ENCODE measurements around the gene ZC3HAV1.

The ZC3HAV1 gene

GRCh38 chr7:139092090-139092796, 17.3 kb downstream of the ZC3HAV1 start:
- TF ChIP-seq NFIC (IDR thresholded peaks at IDR 0.05) (no peak), RAD21 (IDR thresholded peaks at IDR 0.05; ENCODE audit: low read depth) (no peak), EGR1 (IDR thresholded peaks at IDR 0.05) (no peak), MAX (IDR thresholded peaks at IDR 0.05) (no peak), TAF1 (IDR thresholded peaks at IDR 0.05; ENCODE audit: low read depth) (no peak), FOXM1 (IDR thresholded peaks at IDR 0.05; ENCODE audit: borderline replicate concordance, low read depth) (no peak), CEBPB (IDR thresholded peaks at IDR 0.05) (no peak), EP300 (IDR thresholded peaks at IDR 0.05; ENCODE audit: borderline replicate concordance) (no peak), CREB1 (IDR thresholded peaks at IDR 0.05; ENCODE audit: low read depth) (no peak), TEAD4 (IDR thresholded peaks at IDR 0.05) (no peak), YY1 (IDR thresholded peaks at IDR 0.05; ENCODE audit: low read depth) (no peak), ZBTB7A (IDR thresholded peaks at IDR 0.05; ENCODE audit: low read depth) (no peak), TCF12 (IDR thresholded peaks at IDR 0.05; ENCODE audit: low read depth) (no peak)
- TF ChIP-seq, protein P1, sequence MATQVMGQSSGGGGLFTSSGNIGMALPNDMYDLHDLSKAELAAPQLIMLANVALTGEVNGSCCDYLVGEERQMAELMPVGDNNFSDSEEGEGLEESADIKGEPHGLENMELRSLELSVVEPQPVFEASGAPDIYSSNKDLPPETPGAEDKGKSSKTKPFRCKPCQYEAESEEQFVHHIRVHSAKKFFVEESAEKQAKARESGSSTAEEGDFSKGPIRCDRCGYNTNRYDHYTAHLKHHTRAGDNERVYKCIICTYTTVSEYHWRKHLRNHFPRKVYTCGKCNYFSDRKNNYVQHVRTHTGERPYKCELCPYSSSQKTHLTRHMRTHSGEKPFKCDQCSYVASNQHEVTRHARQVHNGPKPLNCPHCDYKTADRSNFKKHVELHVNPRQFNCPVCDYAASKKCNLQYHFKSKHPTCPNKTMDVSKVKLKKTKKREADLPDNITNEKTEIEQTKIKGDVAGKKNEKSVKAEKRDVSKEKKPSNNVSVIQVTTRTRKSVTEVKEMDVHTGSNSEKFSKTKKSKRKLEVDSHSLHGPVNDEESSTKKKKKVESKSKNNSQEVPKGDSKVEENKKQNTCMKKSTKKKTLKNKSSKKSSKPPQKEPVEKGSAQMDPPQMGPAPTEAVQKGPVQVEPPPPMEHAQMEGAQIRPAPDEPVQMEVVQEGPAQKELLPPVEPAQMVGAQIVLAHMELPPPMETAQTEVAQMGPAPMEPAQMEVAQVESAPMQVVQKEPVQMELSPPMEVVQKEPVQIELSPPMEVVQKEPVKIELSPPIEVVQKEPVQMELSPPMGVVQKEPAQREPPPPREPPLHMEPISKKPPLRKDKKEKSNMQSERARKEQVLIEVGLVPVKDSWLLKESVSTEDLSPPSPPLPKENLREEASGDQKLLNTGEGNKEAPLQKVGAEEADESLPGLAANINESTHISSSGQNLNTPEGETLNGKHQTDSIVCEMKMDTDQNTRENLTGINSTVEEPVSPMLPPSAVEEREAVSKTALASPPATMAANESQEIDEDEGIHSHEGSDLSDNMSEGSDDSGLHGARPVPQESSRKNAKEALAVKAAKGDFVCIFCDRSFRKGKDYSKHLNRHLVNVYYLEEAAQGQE (IDR thresholded peaks at IDR 0.05; ENCODE audit: low read depth) = no peak
- TF ChIP-seq, protein P2, sequence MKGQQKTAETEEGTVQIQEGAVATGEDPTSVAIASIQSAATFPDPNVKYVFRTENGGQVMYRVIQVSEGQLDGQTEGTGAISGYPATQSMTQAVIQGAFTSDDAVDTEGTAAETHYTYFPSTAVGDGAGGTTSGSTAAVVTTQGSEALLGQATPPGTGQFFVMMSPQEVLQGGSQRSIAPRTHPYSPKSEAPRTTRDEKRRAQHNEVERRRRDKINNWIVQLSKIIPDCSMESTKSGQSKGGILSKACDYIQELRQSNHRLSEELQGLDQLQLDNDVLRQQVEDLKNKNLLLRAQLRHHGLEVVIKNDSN (IDR thresholded peaks at IDR 0.05) = no peak

DNA sequence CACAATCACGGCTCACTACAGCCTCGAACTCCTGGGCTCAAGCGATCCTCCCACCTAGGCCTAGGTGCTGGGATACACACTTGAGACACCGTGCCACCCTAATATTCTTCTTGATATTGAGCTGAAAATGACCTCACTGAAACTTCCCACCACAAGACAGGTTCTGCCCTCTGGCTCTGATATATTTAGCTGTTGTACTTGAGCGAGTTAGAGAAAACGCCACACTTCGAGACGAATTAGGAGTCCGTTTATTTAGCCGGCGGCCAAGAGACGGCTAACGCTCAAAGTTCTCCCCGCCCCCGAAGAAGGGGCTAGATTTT, 17.9 kb downstream of the ZC3HAV1 start:
- TF ChIP-seq CEBPB (IDR thresholded peaks at IDR 0.05) (no peak), EP300 (IDR thresholded peaks at IDR 0.05; ENCODE audit: borderline replicate concordance) (no peak), RAD21 (IDR thresholded peaks at IDR 0.05; ENCODE audit: low read depth) (no peak), NFIC (IDR thresholded peaks at IDR 0.05) (no peak), TCF12 (IDR thresholded peaks at IDR 0.05; ENCODE audit: low read depth) (no peak), TAF1 (IDR thresholded peaks at IDR 0.05; ENCODE audit: low read depth) (no peak), TEAD4 (IDR thresholded peaks at IDR 0.05) (no peak), YY1 (IDR thresholded peaks at IDR 0.05; ENCODE audit: low read depth) (no peak), EGR1 (IDR thresholded peaks at IDR 0.05) (no peak), MAX (IDR thresholded peaks at IDR 0.05) (no peak), FOXM1 (IDR thresholded peaks at IDR 0.05; ENCODE audit: borderline replicate concordance, low read depth) (no peak), CREB1 (IDR thresholded peaks at IDR 0.05; ENCODE audit: low read depth) (no peak), ZBTB7A (IDR thresholded peaks at IDR 0.05; ENCODE audit: low read depth) (no peak)
- TF ChIP-seq, protein P1 (IDR thresholded peaks at IDR 0.05; ENCODE audit: low read depth) = no peak
- TF ChIP-seq, protein P2 (IDR thresholded peaks at IDR 0.05) = no peak

DNA sequence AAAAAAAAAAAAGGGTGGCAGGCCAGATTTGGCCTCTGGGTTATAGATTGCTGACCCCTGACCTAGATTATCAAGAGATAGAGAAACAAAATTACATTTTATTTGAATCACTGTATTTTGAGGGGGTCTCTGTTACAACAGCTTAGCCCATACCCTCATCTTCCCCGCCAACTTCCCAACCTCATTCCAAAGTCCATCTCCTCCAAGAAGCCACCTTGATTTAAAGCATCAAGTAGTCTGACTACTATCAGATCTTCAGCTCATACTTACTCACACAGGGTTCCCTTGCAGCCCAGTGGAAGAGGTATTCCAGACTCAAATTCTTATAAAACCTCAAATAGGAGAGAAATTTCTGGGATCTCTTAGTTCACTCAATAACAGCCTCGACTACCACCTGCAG, 20.4 kb downstream of the ZC3HAV1 start:
- no peak for TF ChIP-seq TCF12 (IDR thresholded peaks at IDR 0.05; ENCODE audit: low read depth)

DNA sequence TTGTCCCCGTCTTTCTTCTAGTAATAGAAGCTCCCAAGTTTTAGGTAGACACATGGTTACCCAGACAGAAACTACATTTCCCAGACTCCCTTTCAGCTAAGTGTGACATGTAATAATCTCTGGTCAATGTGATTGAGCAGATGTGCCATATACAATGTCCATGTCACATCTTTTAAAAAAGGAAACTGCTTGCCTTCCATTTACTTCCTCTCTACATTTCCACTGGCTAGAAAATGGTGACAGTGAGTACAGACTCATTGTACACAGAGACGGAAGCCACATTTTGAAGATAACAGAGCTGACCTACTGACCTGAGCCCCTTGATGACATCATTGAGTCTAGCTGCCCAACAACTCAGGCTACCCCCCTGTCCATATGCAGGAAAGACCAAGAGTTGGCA, 21.3 kb downstream of the ZC3HAV1 start:
- TF ChIP-seq RAD21 (IDR thresholded peaks at IDR 0.05; ENCODE audit: low read depth) = no peak
- TF ChIP-seq MAX (IDR thresholded peaks at IDR 0.05) = no peak
- TF ChIP-seq, protein P2 (IDR thresholded peaks at IDR 0.05) = no peak
- no peak for TF ChIP-seq NFIC (IDR thresholded peaks at IDR 0.05)
- TF ChIP-seq EGR1 (IDR thresholded peaks at IDR 0.05) = no peak
- no peak for TF ChIP-seq CEBPB (IDR thresholded peaks at IDR 0.05)
- no peak for TF ChIP-seq TAF1 (IDR thresholded peaks at IDR 0.05; ENCODE audit: low read depth)
- no peak for TF ChIP-seq ZBTB7A (IDR thresholded peaks at IDR 0.05; ENCODE audit: low read depth)
- TF ChIP-seq CREB1 (IDR thresholded peaks at IDR 0.05; ENCODE audit: low read depth) = no peak
- TF ChIP-seq, protein P1 (IDR thresholded peaks at IDR 0.05; ENCODE audit: low read depth) = no peak
- no peak for TF ChIP-seq TEAD4 (IDR thresholded peaks at IDR 0.05)
- TF ChIP-seq YY1 (IDR thresholded peaks at IDR 0.05; ENCODE audit: low read depth) = no peak
- no peak for TF ChIP-seq TCF12 (IDR thresholded peaks at IDR 0.05; ENCODE audit: low read depth)
- no peak for TF ChIP-seq FOXM1 (IDR thresholded peaks at IDR 0.05; ENCODE audit: borderline replicate concordance, low read depth)
- no peak for TF ChIP-seq EP300 (IDR thresholded peaks at IDR 0.05; ENCODE audit: borderline replicate concordance)
